A549 (cell line): ENCODE data around the gene NMB. TPM values are rescaled to one million over a fixed set of nuclear protein-coding genes. Genes with fewer than 3 reads are reported as not detected.
A peak's percentile ranks its signal among the peaks of the same experiment; 100 is the strongest.
"Not testable (repeated sequence)": the region's sequence is repeated elsewhere in the genome, so short reads cannot be mapped to it uniquely, and the experiment has no call there.

Experiments used
- ATAC-seq, 2 experiments: fragments of 200-7000 bp in 1 of 2; fragments of >200 bp in 1 of 2; cut with Nextera tagmentation in 1 of 2; cut with Tn5 transposase in 1 of 2; 3 replicates each; pipeline versions ENCODE4 v1.8.0 to v1.9.1; 2018 to 2020; ENCODE audit warnings: mild to moderate bottlenecking in 1 of 2, moderate library complexity in 1 of 2
- CTCF ChIA-PET: fragments of 300-600 bp; sonication (Branson Sonifier 250); formaldehyde crosslinking; extraction: SDS; loops from one replicate; lab custom pipeline; 2021; ENCODE audit warnings: antibody characterized with exemption, inconsistent platforms; lab: Yijun Ruan, JAX
- POLR2A ChIA-PET: fragments of 350-600 bp; formaldehyde crosslinking; extraction: SDS; loops from one replicate; lab custom pipeline; 2021; ENCODE audit warnings: antibody characterized with exemption, inconsistent platforms; lab: Yijun Ruan, JAX
- DNase-seq, 2 experiments: peaks; one replicate each; pipeline versions ENCODE4 v3.0.0 to v3.0.0-alpha.2; 2011 to 2016; ENCODE audit warnings: low read depth in 1 of 2, low spot score in 1 of 2
- FAIRE-seq: peaks from 2 replicates; lab custom pipeline; 2011; peaks lifted over from hg19 to GRCh38; lab: Jason Lieb, UNC
- H3K27ac ChIP-seq, 2 experiments: fragments of >200 bp; sonication (Bioruptor Twin); formaldehyde crosslinking; 3 replicates each; pipeline ENCODE4 v1.5.1; 2016 to 2017
- H3K4me1 ChIP-seq: fragments of >200 bp; sonication (Bioruptor Twin); formaldehyde crosslinking; 3 replicates; pipeline ENCODE4 v1.6.1; 2016
- H3K4me2 ChIP-seq: fragments of >200 bp; sonication (Bioruptor Twin); formaldehyde crosslinking; 3 replicates; pipeline ENCODE4 v1.6.1; 2016
- H3K4me3 ChIP-seq: fragments of >200 bp; sonication (Bioruptor Twin); formaldehyde crosslinking; 3 replicates; pipeline ENCODE4 v1.5.1; 2016
- H3K9me3 ChIP-seq: fragments of >200 bp; sonication (Bioruptor Twin); formaldehyde crosslinking; 3 replicates; pipeline ENCODE4 v1.6.1; 2016
- CBX2 ChIP-seq: fragments of 200-600 bp; sonication (generic); IDR thresholded peaks from 2 replicates; pipeline ENCODE4 v1.6.1; 2016; ENCODE audit warnings: low read depth, mild to moderate bottlenecking, borderline replicate concordance
- CHD2 ChIP-seq: fragments of 150-350 bp; IDR thresholded peaks from 2 replicates; pipeline ENCODE4 v1.6.1; 2014; ENCODE audit warnings: low read length; ENCODE audit not compliant: partially characterized antibody
- CHD4 ChIP-seq: fragments of 200-600 bp; sonication (generic); IDR thresholded peaks from 2 replicates; pipeline ENCODE4 v1.6.1; 2016; ENCODE audit warnings: antibody characterized with exemption, mild to moderate bottlenecking, borderline replicate concordance
- CTCF ChIP-seq: fragments of >200 bp; sonication (Bioruptor Twin); formaldehyde crosslinking; IDR thresholded peaks from 3 replicates; pipeline ENCODE4 v1.5.1; 2016
- FOXS1 ChIP-seq: fragments of 250-450 bp; sonication (Bioruptor Pico); IDR thresholded peaks from 2 replicates; pipeline ENCODE4 v1.5.0; 2020; ENCODE audit warnings: mild to moderate bottlenecking, moderate library complexity
- HDAC2 ChIP-seq: fragments of 200-600 bp; sonication (generic); IDR thresholded peaks from 2 replicates; pipeline ENCODE4 v1.6.1; 2016
- HOXA7 ChIP-seq: fragments of 250-450 bp; sonication (Bioruptor Pico); IDR thresholded peaks from 2 replicates; pipeline ENCODE4 v1.5.0; 2020; ENCODE audit warnings: mild to moderate bottlenecking, moderate library complexity
- HOXB13 ChIP-seq: fragments of 250-450 bp; sonication (Bioruptor Pico); IDR thresholded peaks from 2 replicates; pipeline ENCODE4 v1.5.0; 2020; ENCODE audit warnings: low read depth, mild to moderate bottlenecking, moderate library complexity
- JUN ChIP-seq, 2 experiments: fragments of >200 bp; sonication (Bioruptor Twin); formaldehyde crosslinking; IDR thresholded peaks; 2 replicates in 1 of 2; 3 replicates in 1 of 2; pipeline ENCODE4 v1.6.1; 2016 to 2017
- MAX ChIP-seq: IDR thresholded peaks from 2 replicates; pipeline ENCODE4 v1.6.1; 2012
- NFE2L2 ChIP-seq: fragments of 150-350 bp; conservative IDR thresholded peaks from 2 replicates; pipeline ENCODE4 v1.6.1; 2014; ENCODE audit warnings: low read length
- POLR2AphosphoS2 ChIP-seq: conservative IDR thresholded peaks from 2 replicates; pipeline ENCODE4 v1.6.1; 2012; ENCODE audit warnings: low read length, improper control_type of control experiment, inconsistent platforms
- RAD21 ChIP-seq, 2 experiments: fragments of >200 bp in 1 of 2; sonication (Bioruptor Twin) in 1 of 2; formaldehyde crosslinking in 1 of 2; IDR thresholded peaks in 1 of 2; conservative IDR thresholded peaks in 1 of 2; 2 replicates in 1 of 2; 3 replicates in 1 of 2; pipeline ENCODE4 v1.6.1; 2012 to 2018; ENCODE audit warnings: inconsistent platforms in 1 of 2
- RARB ChIP-seq: fragments of 250-450 bp; sonication (Bioruptor Pico); IDR thresholded peaks from 2 replicates; pipeline ENCODE4 v1.8.0; 2021; ENCODE audit warnings: mild to moderate bottlenecking, moderate library complexity
- SREBF2 ChIP-seq: fragments of 450-650 bp; IDR thresholded peaks from 2 replicates; pipeline ENCODE4 v1.6.1; 2014; ENCODE audit warnings: mild to moderate bottlenecking, moderate library complexity
- TFCP2L1 ChIP-seq: fragments of 250-450 bp; sonication (Bioruptor Pico); IDR thresholded peaks from 2 replicates; pipeline ENCODE4 v1.5.0; 2021; ENCODE audit warnings: mild to moderate bottlenecking
- ZFP36 ChIP-seq: fragments of 450-650 bp; IDR thresholded peaks from 2 replicates; pipeline ENCODE4 v1.6.1; 2014; ENCODE audit warnings: borderline replicate concordance; ENCODE audit not compliant: partially characterized antibody
- WGBS: methylation state at CpG from one replicate; pipeline ENCODE4 v1.1.6; 2017; ENCODE audit errors: missing lambda C conversion rate; 5-methylcytosine and 5-hydroxymethylcytosine counted together
- polyA plus RNA-seq, 4 experiments: library from polyadenylated mRNA; depleted of rRNA in 3 of 4; stranded (reverse); fragments of >200 nt; fragmentation: RNase III in 1 of 4; extraction: RNeasy Plus Mini Kit Qiagen cat#74134 plus additional on column Dnase treatment in 1 of 4; gene quantifications; 2 replicates in 3 of 4; 3 replicates in 1 of 4; pipeline ENCODE4 v1.2.3, GENCODE V29; 2011 to 2017
- TF ChIP-seq, protein P1 (sequence below): fragments of 150-350 bp; IDR thresholded peaks from 2 replicates; pipeline ENCODE4 v1.6.1; 2014; ENCODE audit warnings: low read depth, mild to moderate bottlenecking, low read length
- TF ChIP-seq, protein P2 (sequence below): fragments of 250-450 bp; sonication (Bioruptor Pico); IDR thresholded peaks from 2 replicates; pipeline ENCODE4 v1.5.0; 2020; ENCODE audit warnings: low read depth, mild to moderate bottlenecking, moderate library complexity
- TF ChIP-seq, protein P3 (sequence below): fragments of >200 bp; sonication (Bioruptor Twin); formaldehyde crosslinking; IDR thresholded peaks from 3 replicates; pipeline ENCODE4 v1.6.1; 2016

Gene NMB
- polyA plus RNA-seq, 2 of the 4 experiments (the other 2 are of a cell fraction): 10.1 to 18.5 TPM

- H3K4me1 ChIP-seq: no peaks in the 10 kb centered on the region
- CTCF ChIA-PET: interaction anchor here (0.8 to 4.5 kb wide), 3 partner anchors 10 to 284 kb away, joined by 3 to 19 read pairs (median 6); partner anchors contain the start of gene WDR73
- no peak for DNase-seq
- no peak for ATAC-seq
- POLR2A ChIA-PET: interaction anchor here (2.2 to 2.5 kb wide), 2 partner anchors 10 to 12 kb away, joined by 10 read pairs; partner anchors contain the start of gene WDR73
- no peak overlapping the region for H3K4me3 ChIP-seq
- no peak overlapping the region for H3K27ac ChIP-seq
- no peak for FAIRE-seq
- H3K9me3 ChIP-seq: no peaks in the 10 kb centered on the region
- WGBS: 88% methylated on average over 6 of the region's 6 CpGs
- TF ChIP-seq JUN (IDR thresholded peaks at IDR 0.05) (no peak), CHD4 (no peak), NFE2L2 (no peak), HOXA7 (CRISPR knock-in tag) (no peak), SREBF2 (no peak), CTCF (no peak), CBX2 (no peak), FOXS1 (CRISPR knock-in tag) (no peak), TFCP2L1 (CRISPR knock-in tag) (no peak)
- TF ChIP-seq, protein P1, sequence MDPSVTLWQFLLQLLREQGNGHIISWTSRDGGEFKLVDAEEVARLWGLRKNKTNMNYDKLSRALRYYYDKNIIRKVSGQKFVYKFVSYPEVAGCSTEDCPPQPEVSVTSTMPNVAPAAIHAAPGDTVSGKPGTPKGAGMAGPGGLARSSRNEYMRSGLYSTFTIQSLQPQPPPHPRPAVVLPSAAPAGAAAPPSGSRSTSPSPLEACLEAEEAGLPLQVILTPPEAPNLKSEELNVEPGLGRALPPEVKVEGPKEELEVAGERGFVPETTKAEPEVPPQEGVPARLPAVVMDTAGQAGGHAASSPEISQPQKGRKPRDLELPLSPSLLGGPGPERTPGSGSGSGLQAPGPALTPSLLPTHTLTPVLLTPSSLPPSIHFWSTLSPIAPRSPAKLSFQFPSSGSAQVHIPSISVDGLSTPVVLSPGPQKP: no peak
- TF ChIP-seq, protein P2, sequence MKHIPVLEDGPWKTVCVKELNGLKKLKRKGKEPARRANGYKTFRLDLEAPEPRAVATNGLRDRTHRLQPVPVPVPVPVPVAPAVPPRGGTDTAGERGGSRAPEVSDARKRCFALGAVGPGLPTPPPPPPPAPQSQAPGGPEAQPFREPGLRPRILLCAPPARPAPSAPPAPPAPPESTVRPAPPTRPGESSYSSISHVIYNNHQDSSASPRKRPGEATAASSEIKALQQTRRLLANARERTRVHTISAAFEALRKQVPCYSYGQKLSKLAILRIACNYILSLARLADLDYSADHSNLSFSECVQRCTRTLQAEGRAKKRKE: no peak
- TF ChIP-seq, protein P3, sequence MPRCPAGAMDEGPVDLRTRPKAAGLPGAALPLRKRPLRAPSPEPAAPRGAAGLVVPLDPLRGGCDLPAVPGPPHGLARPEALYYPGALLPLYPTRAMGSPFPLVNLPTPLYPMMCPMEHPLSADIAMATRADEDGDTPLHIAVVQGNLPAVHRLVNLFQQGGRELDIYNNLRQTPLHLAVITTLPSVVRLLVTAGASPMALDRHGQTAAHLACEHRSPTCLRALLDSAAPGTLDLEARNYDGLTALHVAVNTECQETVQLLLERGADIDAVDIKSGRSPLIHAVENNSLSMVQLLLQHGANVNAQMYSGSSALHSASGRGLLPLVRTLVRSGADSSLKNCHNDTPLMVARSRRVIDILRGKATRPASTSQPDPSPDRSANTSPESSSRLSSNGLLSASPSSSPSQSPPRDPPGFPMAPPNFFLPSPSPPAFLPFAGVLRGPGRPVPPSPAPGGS: no peak
- H3K4me2 ChIP-seq: no peak overlapping the region
These were observed 14.2 kb downstream of the NMB start for GRCh38 chr15:84643838-84644237.

DNA sequence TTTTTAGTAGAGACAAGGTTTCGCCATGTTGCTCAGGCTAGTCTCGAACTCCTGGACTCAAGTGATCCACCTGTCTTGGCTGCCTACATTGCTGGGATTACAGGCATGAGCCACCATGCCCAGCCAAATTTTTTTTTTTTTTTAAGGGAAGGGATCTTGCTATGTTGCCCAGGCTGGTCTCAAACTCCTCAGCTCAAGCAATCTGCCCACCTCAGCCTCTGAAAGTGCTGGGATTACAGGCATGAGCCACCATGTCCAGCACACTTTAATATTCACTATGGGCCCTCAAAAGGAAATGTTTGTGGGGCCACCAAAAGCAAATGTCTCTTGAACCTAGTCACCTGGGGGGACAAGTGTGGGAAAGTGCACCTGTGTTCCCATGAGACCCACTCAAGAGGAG is 15.4 kb downstream of the NMB start:
- not testable (repeated sequence) for DNase-seq, ATAC-seq, H3K9me3 ChIP-seq, H3K4me1 ChIP-seq, FAIRE-seq, H3K27ac ChIP-seq, H3K4me2 ChIP-seq, H3K4me3 ChIP-seq
- WGBS: 62% methylated on average over 2 of the region's 2 CpGs
- POLR2A ChIA-PET: interaction anchor here (2.2 kb wide), 1 partner anchor 11 kb away, joined by 10 read pairs; no protein-coding TSS in a partner anchor
- TF ChIP-seq JUN (IDR thresholded peaks at IDR 0.05): 0 out of 5 replicates have a peak, but pooled peaks of 1 of the 2 experiments have one; percentile 2
- CTCF ChIA-PET: interaction anchor here (0.6 to 4.5 kb wide), 7 partner anchors 8 to 293 kb away, joined by 3 to 19 read pairs (median 3); partner anchors contain the start of gene WDR73

- not testable (repeated sequence) for H3K27ac ChIP-seq, H3K4me3 ChIP-seq, DNase-seq, H3K4me1 ChIP-seq, H3K9me3 ChIP-seq, FAIRE-seq, H3K4me2 ChIP-seq, ATAC-seq
- WGBS: 93% methylated on average over 9 of the region's 9 CpGs
- CTCF ChIA-PET: interaction anchor here (0.6 to 1.6 kb wide), 3 partner anchors 14 to 294 kb away, joined by 3 to 5 read pairs (median 3); no protein-coding TSS in a partner anchor
- POLR2A ChIA-PET: interaction anchor here (0.6 to 1.2 kb wide), 2 partner anchors 9 to 11 kb away, joined by 3 to 4 read pairs; no protein-coding TSS in a partner anchor
These were observed 16.1 kb downstream of the NMB start for GRCh38 chr15:84641871-84642270.

DNA sequence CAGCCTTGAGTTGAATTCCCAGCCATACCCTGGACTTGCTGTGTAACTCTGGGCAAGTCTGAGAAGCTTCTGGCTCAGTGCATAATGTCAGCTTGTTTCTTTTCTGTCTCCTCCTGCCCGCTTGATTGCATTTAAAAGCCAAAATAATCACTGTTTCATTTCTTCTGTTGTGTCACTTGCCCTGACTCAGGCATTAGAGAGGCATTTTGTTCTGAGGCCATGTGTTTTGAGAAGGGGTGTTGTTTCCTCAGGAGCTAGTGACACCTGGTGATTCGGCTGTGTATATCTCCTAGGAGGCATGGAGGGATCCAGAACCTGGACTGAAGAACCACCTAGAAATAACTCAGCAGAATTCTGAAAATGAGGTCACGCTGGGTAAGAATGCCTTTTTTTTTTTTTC is 19.9 kb downstream of the NMB start:
- ATAC-seq (peak; percentile 27 to 49; a peak in 5 of 6 replicates), FAIRE-seq (no peak), DNase-seq (peak in 1 of 2 experiments; percentile 63)
- no peak overlapping the region for H3K4me2 ChIP-seq
- no peak overlapping the region for H3K27ac ChIP-seq
- ChIA-PET POLR2A (interaction anchor here (0.8 to 1.2 kb wide), 2 partner anchors 16 to 50 kb away, joined by 3 to 6 read pairs; partner anchors contain the start of gene WDR73), CTCF (interaction anchor here (0.7 to 3.1 kb wide), 17 partner anchors 9 to 290 kb away, joined by 3 to 21 read pairs (median 3); partner anchors contain the start of genes NMB and WDR73)
- WGBS: 67% methylated on average over 3 of the region's 3 CpGs
- H3K4me1 ChIP-seq: peaks cover 8% of the 10 kb centered on the region; the same call in 2 of the 3 replicates
- H3K9me3 ChIP-seq: no peaks in the 10 kb centered on the region
- H3K4me3 ChIP-seq: no peak overlapping the region
- TF ChIP-seq, protein P3: peak; percentile 38; the same call in 1 of the 3 replicates
- TF ChIP-seq CHD2 (no peak), POLR2AphosphoS2 (no peak), ZFP36 (no peak), HDAC2 (no peak), RARB (CRISPR knock-in tag) (no peak), HOXB13 (no peak), MAX (no peak), RAD21 (conservative IDR thresholded peaks at IDR 0.05 in 1 of 2, IDR thresholded peaks at IDR 0.05 in 1 of 2) (peak; percentile 48 to 50), NFE2L2 (no peak)
